H1 (cell line): ENCODE results near the gene TRAPPC2L. TPM values are rescaled to one million over a fixed set of nuclear protein-coding genes. Genes with fewer than 3 reads are reported as not detected.

Experiments used
- CTCF ChIA-PET: fragments of 300-600 bp; sonication (Branson Sonifier 250); formaldehyde crosslinking; loops from one replicate; lab custom pipeline; 2021; ENCODE audit not compliant: partially characterized antibody; lab: Charles Lee
- POLR2A ChIA-PET: fragments of 300-600 bp; sonication (Branson Sonifier 250); formaldehyde crosslinking; loops from one replicate; lab custom pipeline; 2021; ENCODE audit warnings: inconsistent platforms; ENCODE audit not compliant: partially characterized antibody; lab: Charles Lee
- DNase-seq, 2 experiments: peaks; one replicate each; pipeline versions ENCODE4 v3.0.0 to v3.0.0-alpha.2; 2010 to 2022; ENCODE audit warnings: low spot score in 2 of 2, low read depth in 1 of 2, mixed read lengths in 1 of 2
- FAIRE-seq: peaks from 2 replicates; lab custom pipeline; 2011; peaks lifted over from hg19 to GRCh38; lab: Jason Lieb, UNC
- H2AFZ ChIP-seq: 2 replicates; pipeline ENCODE4 v1.8.1; 2012; ENCODE audit warnings: low read length, inconsistent platforms
- H2AK5ac ChIP-seq: 2 replicates; pipeline ENCODE4 v1.6.1; 2013; ENCODE audit warnings: low read depth, low read length
- H2BK120ac ChIP-seq: replicated peaks from 2 replicates; pipeline ENCODE3; 2013; ENCODE audit warnings: low read depth, low read length, inconsistent platforms
- H2BK12ac ChIP-seq: 2 replicates; pipeline ENCODE4 v1.6.1; 2013; ENCODE audit warnings: low read depth, low read length
- H2BK15ac ChIP-seq: 2 replicates; pipeline ENCODE4 v1.6.1; 2013; ENCODE audit warnings: low read length
- H2BK20ac ChIP-seq: 2 replicates; pipeline ENCODE4 v1.6.1; 2013; ENCODE audit warnings: low read length
- H2BK5ac ChIP-seq: 2 replicates; pipeline ENCODE4 v1.6.1; 2013; ENCODE audit warnings: low read depth, low read length
- H3K14ac ChIP-seq: 2 replicates; pipeline ENCODE4 v1.6.1; 2013; ENCODE audit warnings: inconsistent platforms; ENCODE audit not compliant: insufficient read length
- H3K18ac ChIP-seq: 2 replicates; pipeline ENCODE4 v1.6.1; 2013; ENCODE audit warnings: low read length; ENCODE audit errors: extremely low read depth
- H3K23ac ChIP-seq: 2 replicates; pipeline ENCODE4 v1.6.1; 2013; ENCODE audit warnings: inconsistent platforms; ENCODE audit not compliant: insufficient read length
- H3K23me2 ChIP-seq: 2 replicates; pipeline ENCODE4 v1.6.1; 2013; ENCODE audit warnings: low read depth, low read length
- H3K27ac ChIP-seq: 2 replicates; pipeline ENCODE4 v1.6.1; 2011; ENCODE audit warnings: low read depth, low read length, inconsistent platforms
- H3K27me3 ChIP-seq, 4 experiments: replicated peaks in 1 of 4; 1 replicate in 1 of 4; 2 replicates in 3 of 4; pipeline versions ENCODE4 v1.6.1 to v1.8.1; 2011 to 2013; ENCODE audit warnings: low read length in 3 of 4, mild to moderate bottlenecking in 3 of 4, inconsistent platforms in 2 of 4, mixed read lengths in 2 of 4, moderate library complexity in 1 of 4; ENCODE audit not compliant: control insufficient read depth in 3 of 4, insufficient read depth in 3 of 4; ENCODE audit errors: extremely low read depth in 1 of 4
- H3K36me3 ChIP-seq, 4 experiments: 2 replicates each; pipeline versions ENCODE4 v1.6.1 to v1.8.1; 2011 to 2013; ENCODE audit warnings: mild to moderate bottlenecking in 4 of 4, low read length in 3 of 4, moderate library complexity in 2 of 4, control low read depth in 1 of 4, inconsistent platforms in 1 of 4; ENCODE audit not compliant: insufficient read depth in 4 of 4, control insufficient read depth in 2 of 4
- H3K4ac ChIP-seq: replicated peaks from 2 replicates; pipeline ENCODE3; 2013; ENCODE audit warnings: low read length, low read depth, mixed read lengths, inconsistent platforms; ENCODE audit not compliant: insufficient read length
- H3K4me1 ChIP-seq, 4 experiments: replicated peaks in 1 of 4; 1 replicate in 1 of 4; 2 replicates in 3 of 4; pipeline versions ENCODE4 v1.6.1 to v1.8.1; 2011 to 2013; ENCODE audit warnings: low read length in 3 of 4, inconsistent platforms in 2 of 4, mixed read lengths in 1 of 4; ENCODE audit not compliant: insufficient read depth in 4 of 4, control insufficient read depth in 3 of 4
- H3K4me2 ChIP-seq, 2 experiments: 2 replicates each; pipeline versions ENCODE4 v1.6.1 to v1.8.1; 2011 to 2013; ENCODE audit warnings: low read depth in 2 of 2, low read length in 2 of 2, control low read depth in 1 of 2, inconsistent platforms in 1 of 2, mild to moderate bottlenecking in 1 of 2; ENCODE audit not compliant: insufficient read depth in 1 of 2
- H3K4me3 ChIP-seq, 4 experiments: fragments of 200-600, 300-600 bp in 1 of 4; sonication (generic), shearing (Covaris generic), sonication (Bioruptor Twin) in 1 of 4; 2 replicates each; pipeline versions ENCODE4 v1.5.1 to v1.8.1; 2011 to 2016; ENCODE audit warnings: low read length in 4 of 4, low read depth in 3 of 4, control low read depth in 2 of 4, inconsistent platforms in 2 of 4, mild to moderate bottlenecking in 2 of 4, mixed read lengths in 1 of 4, moderate library complexity in 1 of 4; ENCODE audit not compliant: insufficient read depth in 2 of 4; ENCODE audit errors: extremely low read depth in 1 of 4
- H3K56ac ChIP-seq: replicated peaks from 2 replicates; pipeline ENCODE3; 2013; ENCODE audit warnings: low read depth, mild to moderate bottlenecking, mixed read lengths, low read length, inconsistent platforms; ENCODE audit not compliant: insufficient read length
- H3K79me1 ChIP-seq: 2 replicates; pipeline ENCODE4 v1.6.1; 2013; ENCODE audit warnings: low read depth, low read length, control low read depth
- H3K79me2 ChIP-seq, 2 experiments: 2 replicates each; pipeline versions ENCODE4 v1.6.1 to v1.8.1; 2012 to 2013; ENCODE audit warnings: low read length in 2 of 2, mild to moderate bottlenecking in 2 of 2, inconsistent platforms in 1 of 2; ENCODE audit not compliant: insufficient read depth in 2 of 2, control insufficient read depth in 1 of 2
- H3K9ac ChIP-seq, 4 experiments: replicated peaks in 1 of 4; 1 replicate in 1 of 4; 2 replicates in 3 of 4; pipeline versions ENCODE4 v1.6.1 to v1.8.1; 2011 to 2013; ENCODE audit warnings: low read depth in 3 of 4, low read length in 3 of 4, control low read depth in 2 of 4, mild to moderate bottlenecking in 2 of 4, moderate library complexity in 2 of 4, inconsistent platforms in 1 of 4; ENCODE audit errors: extremely low read depth in 1 of 4
- H3K9me3 ChIP-seq, 2 experiments: 2 replicates each; pipeline versions ENCODE4 v1.6.1 to v1.8.1; 2012 to 2013; ENCODE audit warnings: mild to moderate bottlenecking in 2 of 2, moderate library complexity in 2 of 2, control low read depth in 1 of 2, inconsistent platforms in 1 of 2, low read depth in 1 of 2, low read length in 1 of 2, mixed read lengths in 1 of 2; ENCODE audit not compliant: insufficient read depth in 2 of 2
- H4K20me1 ChIP-seq, 2 experiments: replicated peaks in 1 of 2; 2 replicates each; pipeline versions ENCODE3 to v1.8.1; 2011 to 2013; ENCODE audit warnings: inconsistent platforms in 2 of 2, low read length in 2 of 2, mild to moderate bottlenecking in 1 of 2; ENCODE audit not compliant: insufficient read depth in 2 of 2, control insufficient read depth in 1 of 2
- H4K5ac ChIP-seq: 2 replicates; pipeline ENCODE4 v1.6.1; 2013; ENCODE audit warnings: low read length, low read depth, mixed read lengths, inconsistent platforms; ENCODE audit not compliant: insufficient read length
- H4K8ac ChIP-seq: 2 replicates; pipeline ENCODE4 v1.8.0; 2013; ENCODE audit warnings: mild to moderate bottlenecking, moderate library complexity, low read length, inconsistent platforms; ENCODE audit not compliant: insufficient read depth; ENCODE audit errors: extremely low read depth
- H4K91ac ChIP-seq: replicated peaks from 2 replicates; pipeline ENCODE3; 2013; ENCODE audit warnings: low read length, mixed read lengths, inconsistent platforms; ENCODE audit not compliant: insufficient read length
- ATF3 ChIP-seq: IDR thresholded peaks from 2 replicates; pipeline ENCODE4 v1.6.1; 2011; ENCODE audit warnings: low read depth, mild to moderate bottlenecking, low read length; ENCODE audit not compliant: insufficient read depth
- WGBS, 2 experiments: shearing (Covaris generic) in 1 of 2; methylation state at CpG; one replicate each; pipeline versions ENCODE4 v1.1.6 to v1.1.7; 2013 to 2015; ENCODE audit warnings: low lambda C conversion rate in 2 of 2, mixed read lengths in 2 of 2, inconsistent platforms in 1 of 2, low coverage in 1 of 2, missing lambda C conversion rate in 1 of 2; ENCODE audit not compliant: insufficient replicate concordance in 2 of 2, insufficient coverage in 1 of 2, insufficient read length in 1 of 2; ENCODE audit errors: extremely low coverage in 1 of 2, missing lambda C conversion rate in 1 of 2; 5-methylcytosine and 5-hydroxymethylcytosine counted together
- polyA plus RNA-seq, 7 experiments: library from polyadenylated mRNA; depleted of rRNA in 3 of 7; stranded (reverse) in 5 of 7; unstranded in 2 of 7; fragments of >200 nt in 5 of 7; fragments of 200-250 nt in 2 of 7; gene quantifications; 1 replicate in 5 of 7; 2 replicates in 1 of 7; 4 replicates in 1 of 7; pipeline versions ENCODE4 v1.2.1 to v1.2.3, GENCODE V29; 2011 to 2013; ENCODE audit warnings: missing spikeins in 2 of 7, mixed read lengths in 2 of 7
- total RNA-seq: library from RNA; stranded (reverse); fragmentation: NEBNext Ultra II Directional; extraction: Animal tissue kit (Norgen Biotek cat#: 25700); gene quantifications from 2 replicates; pipeline ENCODE4 v1.2.1, GENCODE V29; 2021

Gene TRAPPC2L
- total and polyA plus RNA-seq, 2 of the 8 experiments (the other 6 are each of a cell fraction or from before 2014, with no cell fraction given): 98.7 to 133 TPM

- Histone ChIP-seq H3K27ac (no peak overlapping the region), H2AK5ac (peak overlapping the region; percentile 24; the same call in 1 of the 2 replicates), H3K4me3 (no peak overlapping the region), H4K5ac (no peak overlapping the region), H3K79me1 (no peaks in the 10 kb centered on the region), H3K4me1 (no peaks in the 10 kb centered on the region; a peak in 1 of 7 replicates), H3K4me2 (no peak overlapping the region), H3K27me3 (no peaks in the 10 kb centered on the region), H3K14ac (no peak overlapping the region), H2BK20ac (0 out of 2 replicates have a peak overlapping the region, but pooled peaks have one; percentile 18), H2BK120ac (no peak overlapping the region), H3K9ac (no peak overlapping the region; a peak in 1 of 7 replicates), H3K36me3 (no peaks in the 10 kb centered on the region), H3K23ac (no peak overlapping the region), H3K56ac (no peak overlapping the region), H3K9me3 (no peaks in the 10 kb centered on the region), H4K8ac (no peak overlapping the region; the same call in 1 of the 2 replicates), H3K4ac (no peak overlapping the region), H2BK5ac (peak overlapping the region; percentile 35; the same call in 1 of the 2 replicates), H3K79me2 (no peaks in the 10 kb centered on the region), H3K18ac (no peak overlapping the region), H4K91ac (no peak overlapping the region), H2BK15ac (peak overlapping the region; percentile 92; the same call in 1 of the 2 replicates), H4K20me1 (peaks cover 0 to 3% of the 10 kb centered on the region in 2 experiments), H2BK12ac (no peak overlapping the region)
- 91% methylated on average over 39 of the region's 41 CpGs; no CpG with 5 or more reads in 1 of the 2 experiments for WGBS, 2 experiments
- no peak for DNase-seq
- CTCF ChIA-PET: interaction anchor here (0.5 to 5.7 kb wide), 15 partner anchors 29 to 408 kb away, joined by 3 to 29 read pairs (median 4); partner anchors contain the start of genes GALNS, SLC22A31 and TRAPPC2L
- POLR2A ChIA-PET: interaction anchor here (0.6 to 9.0 kb wide), 5 partner anchors 7 to 339 kb away, joined by 3 to 77 read pairs (median 3); partner anchors contain the start of gene APRT
- no peak for TF ChIP-seq ATF3
- TF ChIP-seq, all 59 proteins: peak for 0
- H3K23me2 ChIP-seq: peaks cover 2% of the 10 kb centered on the region; the same call in 1 of the 2 replicates
- no peak overlapping the region for H2AFZ ChIP-seq
- no peak for FAIRE-seq
These were observed 40.0 kb upstream of the TRAPPC2L start for GRCh38 chr16:88816736-88817535.
